Lower lobe of right lung (tissue), 2 donors: Measurements from ENCODE around the gene RFX6. TPM values are rescaled to one million over a fixed set of nuclear protein-coding genes. Genes with fewer than 3 reads are reported as not detected.

Experiments
- ATAC-seq, 2 donors: fragments of 200-7000 bp; cut with Tn5 transposase; one replicate each; pipeline ENCODE4 v1.9.1; 2020 to 2022; ENCODE audit warnings: mild to moderate bottlenecking in 2 of 2, moderate library complexity in 2 of 2
- DNase-seq: peaks from one replicate; pipeline ENCODE4 v3.0.0-alpha.2; 2020
- H3K27ac ChIP-seq: fragments of 200-600 bp; one replicate; pipeline ENCODE4 v1.8.0; 2022
- H3K27me3 ChIP-seq: fragments of 200-600 bp; one replicate; pipeline ENCODE4 v1.8.0; 2022; ENCODE audit warnings: low read depth
- H3K36me3 ChIP-seq: fragments of 200-600 bp; one replicate; pipeline ENCODE4 v1.8.0; 2022; ENCODE audit warnings: mild to moderate bottlenecking
- H3K4me1 ChIP-seq: fragments of 200-600 bp; one replicate; pipeline ENCODE4 v1.8.0; 2022
- H3K4me3 ChIP-seq: fragments of 200-600 bp; one replicate; pipeline ENCODE4 v1.8.0; 2022; ENCODE audit warnings: mild to moderate bottlenecking
- H3K9me3 ChIP-seq: fragments of 200-600 bp; one replicate; pipeline ENCODE4 v1.8.0; 2022
- intact Hi-C: fragments of 100-400 bp; cut with DNase I; formaldehyde crosslinking; loops from one replicate; pipeline ENCODE4 v1.11.0; 2022
- total RNA-seq: library from RNA; stranded (reverse); fragmentation: NEBNext Ultra II Directional; extraction: Animal tissue kit (Norgen Biotek cat#: 25700); gene quantifications from one replicate; pipeline ENCODE4 v1.2.1, GENCODE V29; 2021
- TF ChIP-seq, protein P1 (sequence below): fragments of 200-600 bp; IDR thresholded peaks from one replicate; pipeline ENCODE4 v1.8.0; 2022; ENCODE audit warnings: antibody characterized with exemption, mild to moderate bottlenecking
- donor health status: DM: no; HTN: yes; CAD: no; lungs with severe emphysema.

The RFX6 gene
- total RNA-seq, 1 donor from 2014 or later: not detected

DNA sequence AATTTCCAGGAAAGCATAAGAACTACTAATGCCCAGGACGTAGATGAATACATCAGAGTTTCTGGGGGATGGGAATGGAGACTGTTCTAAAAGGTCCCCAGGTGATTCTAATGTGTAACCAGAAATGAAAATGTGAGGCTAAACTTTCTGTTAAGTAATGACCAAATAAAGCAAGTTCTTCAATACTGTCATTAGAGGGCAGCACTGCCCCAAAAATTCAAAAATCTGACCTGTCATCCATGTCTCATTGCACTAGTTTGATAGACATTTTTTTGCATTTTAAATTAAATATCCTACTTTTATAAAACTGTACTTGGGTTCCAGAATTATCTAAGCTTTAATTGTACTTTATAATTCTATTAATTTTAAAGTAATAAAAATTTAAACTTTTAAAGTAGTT is 94.9 kb downstream of the RFX6 start:
- Histone ChIP-seq H3K27ac (no peak overlapping the region), H3K9me3 (no peaks in the 10 kb centered on the region), H3K27me3 (no peaks in the 10 kb centered on the region), H3K36me3 (no peaks in the 10 kb centered on the region), H3K4me3 (no peak overlapping the region), H3K4me1 (no peaks in the 10 kb centered on the region)
- no peak for DNase-seq
- intact Hi-C loops: no loop called here
- no peak for ATAC-seq
- TF ChIP-seq, protein P1, sequence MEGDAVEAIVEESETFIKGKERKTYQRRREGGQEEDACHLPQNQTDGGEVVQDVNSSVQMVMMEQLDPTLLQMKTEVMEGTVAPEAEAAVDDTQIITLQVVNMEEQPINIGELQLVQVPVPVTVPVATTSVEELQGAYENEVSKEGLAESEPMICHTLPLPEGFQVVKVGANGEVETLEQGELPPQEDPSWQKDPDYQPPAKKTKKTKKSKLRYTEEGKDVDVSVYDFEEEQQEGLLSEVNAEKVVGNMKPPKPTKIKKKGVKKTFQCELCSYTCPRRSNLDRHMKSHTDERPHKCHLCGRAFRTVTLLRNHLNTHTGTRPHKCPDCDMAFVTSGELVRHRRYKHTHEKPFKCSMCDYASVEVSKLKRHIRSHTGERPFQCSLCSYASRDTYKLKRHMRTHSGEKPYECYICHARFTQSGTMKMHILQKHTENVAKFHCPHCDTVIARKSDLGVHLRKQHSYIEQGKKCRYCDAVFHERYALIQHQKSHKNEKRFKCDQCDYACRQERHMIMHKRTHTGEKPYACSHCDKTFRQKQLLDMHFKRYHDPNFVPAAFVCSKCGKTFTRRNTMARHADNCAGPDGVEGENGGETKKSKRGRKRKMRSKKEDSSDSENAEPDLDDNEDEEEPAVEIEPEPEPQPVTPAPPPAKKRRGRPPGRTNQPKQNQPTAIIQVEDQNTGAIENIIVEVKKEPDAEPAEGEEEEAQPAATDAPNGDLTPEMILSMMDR: peak; percentile 48

DNA sequence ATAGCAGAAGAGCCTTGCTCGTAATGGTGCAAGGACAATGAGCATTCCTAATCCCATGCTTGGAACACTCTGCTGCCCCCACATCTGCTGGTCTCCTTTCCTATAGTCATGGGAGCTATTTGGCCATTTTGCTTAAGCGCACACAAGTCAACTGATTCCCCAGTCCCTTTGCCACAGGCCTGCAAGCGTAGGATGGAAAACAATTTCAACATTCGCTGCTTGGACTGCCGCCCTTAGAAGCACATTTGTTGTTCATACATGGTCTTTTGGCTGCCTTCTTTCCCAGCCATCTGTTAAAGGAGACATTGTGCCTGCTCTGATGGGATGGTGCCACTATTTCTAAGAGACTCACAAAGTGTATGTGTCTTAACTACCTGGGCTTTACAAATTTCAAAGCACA is 96.9 kb downstream of the RFX6 start:
- Histone ChIP-seq H3K36me3 (no peaks in the 10 kb centered on the region), H3K4me3 (no peak overlapping the region), H3K27ac (no peak overlapping the region), H3K4me1 (no peaks in the 10 kb centered on the region), H3K9me3 (no peaks in the 10 kb centered on the region), H3K27me3 (no peaks in the 10 kb centered on the region)
- ATAC-seq: no peak
- intact Hi-C loops: no loop called here
- TF ChIP-seq, protein P1: no peak
- DNase-seq: no peak

DNA sequence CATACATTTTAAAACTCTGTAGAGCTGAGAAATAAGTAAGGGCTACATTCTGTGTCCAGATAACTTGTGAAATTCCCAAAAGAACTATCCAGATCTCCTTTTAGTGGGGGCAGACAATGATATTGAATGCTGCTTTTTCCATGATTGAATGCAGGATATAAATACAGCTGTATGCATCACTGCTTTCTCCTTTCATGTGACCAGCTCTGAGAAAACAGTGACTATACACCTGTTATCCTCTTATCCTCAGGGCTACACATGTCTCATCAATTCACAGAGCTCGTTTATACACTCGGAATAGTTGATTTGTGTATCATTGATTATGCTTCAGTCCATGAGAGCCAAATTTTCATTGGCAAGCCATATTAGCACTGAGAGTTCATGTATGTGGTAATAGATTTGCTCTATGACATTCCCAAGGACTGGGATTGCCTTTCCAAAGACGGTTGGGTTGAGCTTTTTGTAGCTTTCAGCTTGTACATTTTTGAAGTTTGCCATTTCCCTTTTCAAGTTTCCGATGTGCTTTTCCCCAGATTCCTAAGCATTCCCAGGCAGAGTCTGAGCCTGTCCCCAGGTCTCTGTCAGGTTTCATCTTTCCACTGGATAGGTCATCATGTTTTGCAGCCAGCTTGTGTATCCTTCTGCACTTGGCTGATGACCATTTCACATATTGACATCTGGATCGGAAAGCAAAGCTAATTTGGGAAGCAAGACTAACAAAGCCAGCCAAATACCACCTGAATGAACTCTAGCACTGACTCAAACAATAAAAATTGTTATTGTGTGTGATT is 97.7 kb downstream of the RFX6 start:
- DNase-seq (no peak), ATAC-seq (no peak)
- Histone ChIP-seq H3K4me3 (no peak overlapping the region), H3K4me1 (no peaks in the 10 kb centered on the region), H3K36me3 (no peaks in the 10 kb centered on the region), H3K9me3 (no peaks in the 10 kb centered on the region), H3K27ac (no peak overlapping the region), H3K27me3 (no peaks in the 10 kb centered on the region)
- TF ChIP-seq, protein P1: no peak
- intact Hi-C loops: no loop called here

DNA sequence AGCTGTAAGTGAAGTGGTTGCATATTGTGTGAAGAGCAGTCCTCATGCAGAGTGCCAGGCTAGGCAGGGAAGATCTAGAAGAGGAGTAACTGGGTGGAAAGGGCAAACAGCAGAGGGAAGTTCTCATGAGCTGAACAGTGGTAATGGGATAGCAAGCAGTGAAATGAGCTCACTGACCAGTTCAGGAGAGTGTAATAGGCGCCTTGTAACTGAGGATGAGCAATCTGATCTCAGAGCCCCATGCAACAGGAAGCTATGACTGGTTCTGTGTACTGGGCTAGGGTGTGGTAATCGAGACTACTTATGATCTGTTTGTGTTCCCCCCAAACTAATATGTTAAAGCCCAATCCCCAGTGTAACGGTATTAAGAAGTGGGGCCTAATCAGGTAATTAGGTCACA is 98.6 kb downstream of the RFX6 start:
- no peak overlapping the region for H3K4me3 ChIP-seq
- no peaks in the 10 kb centered on the region for H3K9me3 ChIP-seq
- H3K27ac ChIP-seq: no peak overlapping the region
- no peak for DNase-seq
- no peaks in the 10 kb centered on the region for H3K36me3 ChIP-seq
- TF ChIP-seq, protein P1: no peak
- no peaks in the 10 kb centered on the region for H3K4me1 ChIP-seq
- peak in 1 of 2 donors; percentile 19 for ATAC-seq
- no peaks in the 10 kb centered on the region for H3K27me3 ChIP-seq
- intact Hi-C loops: no loop called here

DNA sequence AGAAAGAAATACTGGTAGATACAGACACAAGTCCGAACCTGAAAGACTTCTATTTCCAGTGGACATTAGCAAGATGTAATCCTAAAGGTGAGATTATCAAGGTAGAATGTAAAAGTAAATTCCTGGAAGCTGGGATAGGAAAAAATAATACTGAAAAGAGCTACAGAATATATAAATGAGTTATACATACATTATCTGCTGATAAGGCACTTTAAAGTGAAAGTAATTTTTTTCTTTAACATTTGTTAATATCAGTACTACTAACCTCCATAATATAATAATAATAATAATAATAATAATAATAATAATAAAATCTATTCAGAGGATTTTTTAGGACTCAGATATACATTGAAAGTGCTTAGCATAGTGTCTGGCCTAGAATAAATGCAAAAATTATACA is 102.5 kb downstream of the RFX6 start:
- Histone ChIP-seq H3K36me3 (no peaks in the 10 kb centered on the region), H3K27ac (no peak overlapping the region), H3K4me3 (no peak overlapping the region), H3K27me3 (no peaks in the 10 kb centered on the region), H3K9me3 (peaks cover 5% of the 10 kb centered on the region), H3K4me1 (no peaks in the 10 kb centered on the region)
- TF ChIP-seq, protein P1: no peak
- no peak for ATAC-seq
- intact Hi-C loops: no loop called here
- no peak for DNase-seq

Other genes starting within 250 kb of the RFX6 start
- 8.7 TPM for gene ZUP1, start 208.5 kb upstream of the RFX6 start, total RNA-seq
- gene KPNA5, start 196.0 kb upstream of the RFX6 start, total RNA-seq: 17.4 TPM
- gene FAM162B, start 111.5 kb upstream of the RFX6 start, total RNA-seq: 14.9 TPM
- gene GPRC6A, start 48.2 kb upstream of the RFX6 start, total RNA-seq: not detected